Measurements from ENCODE around the gene THRB.
A peak's percentile ranks its signal among the peaks of the same experiment; 100 is the strongest.

GRCh38 chr3:24521420-24522145 is 26.9 kb upstream of the THRB start:
- TF ChIP-seq, protein P1, sequence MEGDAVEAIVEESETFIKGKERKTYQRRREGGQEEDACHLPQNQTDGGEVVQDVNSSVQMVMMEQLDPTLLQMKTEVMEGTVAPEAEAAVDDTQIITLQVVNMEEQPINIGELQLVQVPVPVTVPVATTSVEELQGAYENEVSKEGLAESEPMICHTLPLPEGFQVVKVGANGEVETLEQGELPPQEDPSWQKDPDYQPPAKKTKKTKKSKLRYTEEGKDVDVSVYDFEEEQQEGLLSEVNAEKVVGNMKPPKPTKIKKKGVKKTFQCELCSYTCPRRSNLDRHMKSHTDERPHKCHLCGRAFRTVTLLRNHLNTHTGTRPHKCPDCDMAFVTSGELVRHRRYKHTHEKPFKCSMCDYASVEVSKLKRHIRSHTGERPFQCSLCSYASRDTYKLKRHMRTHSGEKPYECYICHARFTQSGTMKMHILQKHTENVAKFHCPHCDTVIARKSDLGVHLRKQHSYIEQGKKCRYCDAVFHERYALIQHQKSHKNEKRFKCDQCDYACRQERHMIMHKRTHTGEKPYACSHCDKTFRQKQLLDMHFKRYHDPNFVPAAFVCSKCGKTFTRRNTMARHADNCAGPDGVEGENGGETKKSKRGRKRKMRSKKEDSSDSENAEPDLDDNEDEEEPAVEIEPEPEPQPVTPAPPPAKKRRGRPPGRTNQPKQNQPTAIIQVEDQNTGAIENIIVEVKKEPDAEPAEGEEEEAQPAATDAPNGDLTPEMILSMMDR (IDR thresholded peaks at IDR 0.05), result peak in 1 of 7 experiments; percentile 13
- TF ChIP-seq POLR2A (IDR thresholded peaks at IDR 0.05), result peak in 2 of 3 donors; percentile 47 to 64
